Neural progenitor cell (in vitro differentiated cells): ENCODE data around the gene BSN.

ENCODE experiments used
- CTCF ChIP-seq: fragments of 200-600 bp; sonication (generic); IDR thresholded peaks from 2 replicates; pipeline ENCODE4 v1.5.1; 2017; ENCODE audit warnings: antibody characterized with exemption, mild to moderate bottlenecking
- EZH2 ChIP-seq: fragments of 200-600 bp; sonication (generic); IDR thresholded peaks from 2 replicates; pipeline ENCODE4 v1.6.1; 2017; ENCODE audit warnings: antibody characterized with exemption, mild to moderate bottlenecking, moderate library complexity

DNA sequence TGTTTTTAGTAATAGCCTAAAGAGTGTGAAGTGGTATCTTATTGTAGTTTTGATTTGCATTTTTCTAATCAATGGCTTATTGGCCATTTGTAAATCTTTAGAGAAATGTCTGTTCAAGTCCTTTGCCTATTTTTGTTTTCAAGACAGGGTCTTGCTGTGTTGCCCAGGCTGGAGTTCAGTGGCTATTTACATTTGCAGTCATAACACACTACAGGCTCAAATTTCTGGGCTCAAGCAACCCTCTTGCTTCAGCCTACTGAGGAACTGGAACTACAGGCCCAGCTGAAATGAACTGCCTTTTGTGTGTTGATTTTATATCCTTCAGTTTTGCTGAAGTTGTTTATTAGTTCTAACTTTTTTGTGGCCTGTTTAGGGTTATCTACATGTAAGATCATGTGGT, 27.9 kb downstream of the BSN start:
- TF ChIP-seq CTCF (no peak), EZH2 (no peak)
